Measurements from ENCODE around the gene GTF2H2.
"Not testable (repeated sequence)": the region's sequence is repeated elsewhere in the genome, so short reads cannot be mapped to it uniquely, and the experiment has no call there.

Gene GTF2H2

GRCh38 chr5:71011194-71011792 lies 56.2 kb downstream of the GTF2H2 start:
- peak; percentile 25 for DNase-seq

GRCh38 chr5:71006983-71007382 lies 60.5 kb downstream of the GTF2H2 start:
- DNase-seq, result not testable (repeated sequence)

Data from islet precursor cell (in vitro differentiated cells).